Gastroesophageal sphincter (tissue), 4 donors: Measurements from ENCODE around the gene DNAI7. TPM values are rescaled to one million over a fixed set of nuclear protein-coding genes. Genes with fewer than 3 reads are reported as not detected.

Source experiments
- ATAC-seq: fragments of 150-250 bp; one replicate; pipeline ENCODE4 v1.9.1; 2016; ENCODE audit warnings: mild to moderate bottlenecking, moderate library complexity
- H3K27ac ChIP-seq, 4 donors: fragments of 200-600 bp; sonication (generic) in 3 of 4; 1 replicate in 3 of 4; 2 replicates in 1 of 4; pipeline ENCODE4 v1.5.1; 2016 to 2019
- H3K27me3 ChIP-seq: fragments of 200-600 bp; sonication (generic); one replicate; pipeline ENCODE4 v1.5.1; 2019
- H3K36me3 ChIP-seq, 2 donors: fragments of 200-600 bp; sonication (generic); one replicate each; pipeline ENCODE4 v1.5.1; 2019; ENCODE audit warnings: control low read depth in 1 of 2
- H3K4me1 ChIP-seq, 3 donors: fragments of 200-600 bp; sonication (generic); 1 replicate in 2 of 3; 2 replicates in 1 of 3; pipeline ENCODE4 v1.5.1; 2016 to 2019; ENCODE audit warnings: control low read depth in 2 of 3
- H3K4me3 ChIP-seq, 2 donors: fragments of 200-600 bp; sonication (generic); one replicate each; pipeline ENCODE4 v1.5.1; 2019; ENCODE audit warnings: mild to moderate bottlenecking in 1 of 2, moderate library complexity in 1 of 2
- H3K9me3 ChIP-seq, 3 donors: fragments of 200-600 bp; sonication (generic); one replicate each; pipeline ENCODE4 v1.5.1; 2017 to 2019; ENCODE audit warnings: control low read depth in 2 of 3
- EP300 ChIP-seq: sonication (generic); formaldehyde crosslinking; IDR thresholded peaks from one replicate; pipeline ENCODE4 v1.6.1; 2017; ENCODE audit warnings: antibody characterized with exemption, mild to moderate bottlenecking
- POLR2A ChIP-seq, 2 donors: fragments of 450-650 bp; IDR thresholded peaks; one replicate each; pipeline ENCODE4 v1.6.1; 2017; ENCODE audit warnings: antibody characterized with exemption in 2 of 2, mild to moderate bottlenecking in 2 of 2, moderate library complexity in 1 of 2
- POLR2AphosphoS5 ChIP-seq: sonication (generic); formaldehyde crosslinking; IDR thresholded peaks from one replicate; pipeline ENCODE4 v1.6.1; 2017; ENCODE audit warnings: antibody characterized with exemption
- WGBS, 2 donors: methylation state at CpG; one replicate each; pipeline ENCODE4 v1.1.5; 2018; ENCODE audit warnings: low coverage in 1 of 2; 5-methylcytosine and 5-hydroxymethylcytosine counted together
- total RNA-seq, 4 donors: library from RNA; depleted of rRNA; stranded (reverse); fragments of >200 nt; gene quantifications; one replicate each; pipeline ENCODE4 v1.1.0, GENCODE V29; 2016
- TF ChIP-seq, protein P1 (sequence below), 4 experiments: fragments of 200-600 bp in 2 of 4; fragments of 450-650 bp in 2 of 4; sonication (generic) in 1 of 4; IDR thresholded peaks; one replicate each; pipeline ENCODE4 v1.5.1; 2017 to 2019; ENCODE audit warnings: antibody characterized with exemption in 4 of 4, mild to moderate bottlenecking in 2 of 4, moderate library complexity in 2 of 4

The DNAI7 gene
- total RNA-seq, 4 donors from 2014 or later: 0.22 to 2.3 (median 0.76) TPM

DNA sequence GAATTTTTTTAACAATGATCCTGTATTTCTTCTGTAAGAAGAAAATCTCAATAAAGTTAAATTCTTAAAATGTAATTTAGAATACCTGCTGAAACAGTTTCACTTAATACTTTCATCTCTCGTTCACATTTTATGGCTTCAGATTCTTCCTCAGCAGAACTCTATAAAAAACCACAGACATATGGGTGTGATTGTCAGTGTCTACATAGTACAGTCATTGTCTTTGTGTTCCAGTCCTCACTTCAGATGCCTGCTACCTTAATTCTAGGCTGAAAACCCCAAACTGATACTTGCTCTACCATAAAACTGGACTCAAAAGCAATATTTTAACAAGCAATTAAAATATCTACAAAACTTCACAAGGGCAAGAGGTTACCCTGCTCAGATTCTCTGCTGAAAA, 71.8 kb downstream of the DNAI7 start:
- Histone ChIP-seq H3K27ac (no peak overlapping the region), H3K9me3 (no peaks in the 10 kb centered on the region), H3K27me3 (no peaks in the 10 kb centered on the region), H3K36me3 (no peaks in the 10 kb centered on the region), H3K4me3 (no peak overlapping the region), H3K4me1 (no peaks in the 10 kb centered on the region)
- ATAC-seq: no peak
- 76 to 87% methylated on average over 1 of the region's 1 CpG for WGBS, 2 donors
- TF ChIP-seq EP300 (no peak), POLR2A (IDR thresholded peaks at IDR 0.05) (no peak), POLR2AphosphoS5 (no peak)
- TF ChIP-seq, protein P1, sequence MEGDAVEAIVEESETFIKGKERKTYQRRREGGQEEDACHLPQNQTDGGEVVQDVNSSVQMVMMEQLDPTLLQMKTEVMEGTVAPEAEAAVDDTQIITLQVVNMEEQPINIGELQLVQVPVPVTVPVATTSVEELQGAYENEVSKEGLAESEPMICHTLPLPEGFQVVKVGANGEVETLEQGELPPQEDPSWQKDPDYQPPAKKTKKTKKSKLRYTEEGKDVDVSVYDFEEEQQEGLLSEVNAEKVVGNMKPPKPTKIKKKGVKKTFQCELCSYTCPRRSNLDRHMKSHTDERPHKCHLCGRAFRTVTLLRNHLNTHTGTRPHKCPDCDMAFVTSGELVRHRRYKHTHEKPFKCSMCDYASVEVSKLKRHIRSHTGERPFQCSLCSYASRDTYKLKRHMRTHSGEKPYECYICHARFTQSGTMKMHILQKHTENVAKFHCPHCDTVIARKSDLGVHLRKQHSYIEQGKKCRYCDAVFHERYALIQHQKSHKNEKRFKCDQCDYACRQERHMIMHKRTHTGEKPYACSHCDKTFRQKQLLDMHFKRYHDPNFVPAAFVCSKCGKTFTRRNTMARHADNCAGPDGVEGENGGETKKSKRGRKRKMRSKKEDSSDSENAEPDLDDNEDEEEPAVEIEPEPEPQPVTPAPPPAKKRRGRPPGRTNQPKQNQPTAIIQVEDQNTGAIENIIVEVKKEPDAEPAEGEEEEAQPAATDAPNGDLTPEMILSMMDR (IDR thresholded peaks at IDR 0.05): no peak

DNA sequence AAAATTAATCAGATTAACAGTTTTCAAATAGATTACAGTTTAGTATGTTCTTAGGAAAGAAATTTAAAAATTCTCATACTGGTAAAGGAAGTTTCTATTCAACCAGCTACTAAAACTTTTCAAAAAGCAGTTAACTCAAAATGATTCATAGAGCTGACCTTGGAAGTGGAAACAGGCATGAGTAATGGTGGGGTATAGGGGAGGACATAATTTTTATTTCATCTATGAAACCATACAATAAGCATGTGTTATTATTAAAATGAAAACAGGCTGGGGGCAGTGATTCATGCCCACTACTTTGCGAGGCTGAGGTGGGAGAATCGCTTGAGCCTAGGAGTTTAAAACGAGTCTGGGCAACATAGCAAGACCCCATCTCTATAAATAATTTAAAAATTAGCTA, 73.0 kb downstream of the DNAI7 start:
- Histone ChIP-seq H3K27ac (no peak overlapping the region), H3K9me3 (no peaks in the 10 kb centered on the region), H3K4me1 (no peaks in the 10 kb centered on the region), H3K27me3 (no peaks in the 10 kb centered on the region), H3K4me3 (no peak overlapping the region), H3K36me3 (no peaks in the 10 kb centered on the region)
- 86 to 100% methylated on average over 3 of the region's 3 CpGs for WGBS, 2 donors
- no peak for ATAC-seq
- TF ChIP-seq, protein P1 (IDR thresholded peaks at IDR 0.05): no peak
- TF ChIP-seq POLR2AphosphoS5 (no peak), POLR2A (IDR thresholded peaks at IDR 0.05) (no peak), EP300 (no peak)

DNA sequence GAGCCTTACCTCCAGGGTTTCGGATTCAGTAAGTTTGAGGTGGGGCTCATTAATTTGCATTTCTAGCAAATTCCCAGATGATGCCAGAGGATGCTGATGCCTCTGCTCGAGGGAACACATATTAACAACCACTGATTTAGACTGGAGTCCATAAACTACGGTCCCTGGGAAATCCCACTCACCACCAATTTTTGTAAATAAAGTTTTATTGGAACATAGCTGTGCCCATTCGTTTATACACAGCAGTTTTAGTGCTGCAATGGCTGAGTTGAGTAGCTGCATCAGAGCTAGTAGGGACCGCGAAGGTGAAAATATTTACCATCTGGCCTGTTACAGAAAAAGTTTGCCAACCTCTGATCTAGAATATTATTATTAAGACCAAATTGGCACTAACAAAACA, 73.8 kb downstream of the DNAI7 start:
- H3K4me1 ChIP-seq: no peaks in the 10 kb centered on the region
- H3K9me3 ChIP-seq: no peaks in the 10 kb centered on the region
- H3K27ac ChIP-seq: no peak overlapping the region
- no peak overlapping the region for H3K4me3 ChIP-seq
- no peak for ATAC-seq
- 91 to 92% methylated on average over 4 to 6 of the region's 6 CpGs for WGBS, 2 donors
- no peaks in the 10 kb centered on the region for H3K36me3 ChIP-seq
- no peaks in the 10 kb centered on the region for H3K27me3 ChIP-seq
- TF ChIP-seq EP300 (no peak), POLR2A (IDR thresholded peaks at IDR 0.05) (no peak), POLR2AphosphoS5 (no peak)
- TF ChIP-seq, protein P1 (IDR thresholded peaks at IDR 0.05): no peak

DNA sequence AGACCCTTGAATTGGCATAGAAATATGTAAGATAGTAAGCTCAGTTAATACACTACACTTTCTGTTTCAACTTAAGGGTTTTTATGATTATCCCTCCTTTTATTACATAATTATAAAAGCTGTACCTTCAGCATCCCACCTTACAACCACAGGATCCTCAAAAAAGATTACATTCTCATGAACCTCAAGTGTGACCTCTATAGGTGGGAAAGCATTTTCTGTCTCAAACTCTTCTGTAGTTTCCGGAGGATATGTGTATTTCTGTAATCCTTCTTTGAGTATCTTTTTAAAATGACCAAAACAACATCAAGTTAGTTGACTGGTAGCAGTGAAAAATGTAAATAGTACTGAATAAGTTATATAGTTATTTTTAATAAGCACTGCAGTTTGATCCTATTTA, 75.9 kb downstream of the DNAI7 start:
- H3K9me3 ChIP-seq: no peaks in the 10 kb centered on the region
- no peak for ATAC-seq
- H3K4me1 ChIP-seq: no peaks in the 10 kb centered on the region
- no peak overlapping the region for H3K4me3 ChIP-seq
- H3K27ac ChIP-seq: no peak overlapping the region
- TF ChIP-seq EP300 (no peak), POLR2A (IDR thresholded peaks at IDR 0.05) (no peak), POLR2AphosphoS5 (no peak)
- TF ChIP-seq, protein P1 (IDR thresholded peaks at IDR 0.05): no peak
- no peaks in the 10 kb centered on the region for H3K27me3 ChIP-seq
- H3K36me3 ChIP-seq: no peaks in the 10 kb centered on the region
- 60 to 80% methylated on average over 1 of the region's 1 CpG for WGBS, 2 donors

DNA sequence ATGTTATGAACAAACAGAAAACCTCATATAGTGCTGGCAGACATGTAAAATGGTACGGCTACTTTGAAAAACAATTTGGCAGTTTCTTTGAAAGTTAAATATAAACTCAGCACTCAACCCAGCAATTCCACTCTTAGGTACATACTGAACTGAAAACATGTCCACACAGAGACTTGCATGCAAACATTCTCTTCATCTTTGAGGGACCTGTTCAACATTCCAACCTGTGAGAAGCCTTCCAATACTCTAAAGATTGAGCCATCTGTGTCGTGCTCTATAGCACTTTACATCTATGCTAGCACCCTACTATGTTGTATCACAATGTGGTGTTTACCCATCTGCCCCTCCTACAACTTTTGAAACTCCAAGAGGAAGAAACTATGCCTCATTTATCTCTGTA, 79.3 kb downstream of the DNAI7 start:
- TF ChIP-seq EP300 (no peak), POLR2A (IDR thresholded peaks at IDR 0.05) (no peak)
- TF ChIP-seq, protein P1 (IDR thresholded peaks at IDR 0.05): no peak
- Histone ChIP-seq H3K4me1 (no peaks in the 10 kb centered on the region), H3K27me3 (no peaks in the 10 kb centered on the region), H3K36me3 (no peaks in the 10 kb centered on the region), H3K4me3 (no peak overlapping the region), H3K9me3 (no peaks in the 10 kb centered on the region), H3K27ac (no peak overlapping the region)
- WGBS, 2 donors: 58 to 77% methylated on average over 2 of the region's 2 CpGs
- ATAC-seq: no peak
